NCI-H526 treated with DMSO at 0.1 percent for 48 hours (cell line): ENCODE measurements around the gene MOBP.
"Not testable (repeated sequence)": the region's sequence is repeated elsewhere in the genome, so short reads cannot be mapped to it uniquely, and the experiment has no call there.

ENCODE experiments used
- DNase-seq: peaks from one replicate; lab custom pipeline; 2025; lab: John Stamatoyannopoulos, UW

MOBP gene

GRCh38 chr3:39453134-39453533 is 14.3 kb upstream of the MOBP start:
- DNase-seq = no peak

GRCh38 chr3:39453872-39454271 is 13.6 kb upstream of the MOBP start:
- not testable (repeated sequence) for DNase-seq

DNA sequence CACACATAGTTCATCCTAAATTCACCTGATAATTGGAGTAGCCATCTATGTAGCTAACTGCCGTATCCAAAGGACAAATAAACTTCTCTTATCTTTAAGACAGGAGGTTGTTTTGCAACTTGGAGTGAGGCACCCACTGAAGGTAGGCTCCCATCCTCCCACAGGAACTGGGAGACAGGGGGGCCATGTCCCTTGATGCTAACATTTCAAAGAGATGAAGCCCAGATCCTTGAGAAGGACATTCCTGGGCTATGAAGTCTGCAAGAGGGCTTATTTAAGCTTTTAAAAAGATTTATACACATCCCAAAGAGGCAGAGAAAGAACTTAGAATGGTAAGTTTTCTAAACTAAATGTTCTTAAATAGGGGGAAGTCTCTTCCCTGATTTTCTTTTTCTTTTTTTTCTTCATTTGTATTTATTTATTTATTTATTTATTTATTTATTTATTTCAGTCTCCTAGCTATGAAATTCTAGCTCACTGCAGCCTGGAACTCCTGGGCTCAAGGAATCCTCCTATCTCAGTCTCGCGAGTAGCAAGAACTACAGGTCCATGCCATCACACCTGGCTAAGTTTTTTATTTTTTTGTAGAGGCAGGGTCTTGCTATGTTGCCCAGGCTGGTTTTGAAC is 12.8 kb upstream of the MOBP start:
- no peak for DNase-seq

- no peak for DNase-seq
These were observed 11.3 kb upstream of the MOBP start for GRCh38 chr3:39456159-39456558.

GRCh38 chr3:39457361-39457760 is 10.1 kb upstream of the MOBP start:
- no peak for DNase-seq

- not testable (repeated sequence) for DNase-seq
These were observed 8.9 kb upstream of the MOBP start for GRCh38 chr3:39458579-39458978.

- DNase-seq = peak; percentile 12
These were observed 6.8 kb upstream of the MOBP start for GRCh38 chr3:39460677-39461076.

- DNase-seq = no peak
These were observed 4.2 kb upstream of the MOBP start for GRCh38 chr3:39463269-39463668.

- DNase-seq = no peak
These were observed 492 bp upstream of the MOBP start for GRCh38 chr3:39466988-39467387.

- no peak for DNase-seq
These were observed 592 bp downstream of the MOBP start for GRCh38 chr3:39468108-39468436.

DNA sequence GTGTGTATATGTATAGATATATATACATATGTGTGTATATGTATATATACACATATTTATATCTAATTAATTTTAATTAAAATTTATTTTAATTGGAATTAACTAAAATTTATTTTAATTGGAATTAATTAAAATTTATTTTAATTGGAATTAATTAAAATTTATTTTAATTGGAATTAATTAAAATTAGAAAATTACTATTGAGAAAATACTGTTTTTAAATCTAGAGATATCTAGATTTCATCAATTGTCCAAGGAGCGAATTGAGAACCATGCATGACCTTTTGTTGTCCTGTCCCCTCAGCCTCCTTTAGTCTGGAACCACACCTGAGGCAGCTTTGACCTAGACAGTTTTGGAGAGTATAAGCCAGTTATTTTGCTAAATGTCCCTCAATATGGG is 1.8 kb downstream of the MOBP start:
- DNase-seq = no peak

GRCh38 chr3:39469945-39470344 is 2.5 kb downstream of the MOBP start:
- DNase-seq = no peak

- no peak for DNase-seq
These were observed 4.2 kb downstream of the MOBP start for GRCh38 chr3:39471652-39472051.

GRCh38 chr3:39473452-39474125 is 6.1 kb downstream of the MOBP start:
- no peak for DNase-seq

DNA sequence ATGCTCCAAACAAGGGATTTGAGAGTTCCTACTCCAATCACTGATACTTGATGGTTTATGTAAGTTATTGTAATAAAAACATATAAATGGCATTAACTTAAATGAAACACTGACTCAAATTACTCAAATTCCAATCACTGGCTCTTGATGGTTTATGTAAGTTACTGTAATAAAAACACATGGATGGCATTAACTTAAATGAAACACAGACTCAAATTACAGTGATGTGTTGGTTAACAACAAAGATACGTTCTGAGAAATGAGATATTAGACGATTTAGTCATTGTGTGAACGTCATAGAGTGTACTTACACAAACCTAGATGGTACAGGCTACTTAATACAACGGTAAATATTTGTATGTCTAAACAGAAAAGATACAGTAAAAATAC is 6.6 kb downstream of the MOBP start:
- DNase-seq = no peak

- no peak for DNase-seq
These were observed 9.3 kb downstream of the MOBP start for GRCh38 chr3:39476783-39477182.

- DNase-seq = no peak
These were observed 10.7 kb downstream of the MOBP start for GRCh38 chr3:39478226-39478625.

DNA sequence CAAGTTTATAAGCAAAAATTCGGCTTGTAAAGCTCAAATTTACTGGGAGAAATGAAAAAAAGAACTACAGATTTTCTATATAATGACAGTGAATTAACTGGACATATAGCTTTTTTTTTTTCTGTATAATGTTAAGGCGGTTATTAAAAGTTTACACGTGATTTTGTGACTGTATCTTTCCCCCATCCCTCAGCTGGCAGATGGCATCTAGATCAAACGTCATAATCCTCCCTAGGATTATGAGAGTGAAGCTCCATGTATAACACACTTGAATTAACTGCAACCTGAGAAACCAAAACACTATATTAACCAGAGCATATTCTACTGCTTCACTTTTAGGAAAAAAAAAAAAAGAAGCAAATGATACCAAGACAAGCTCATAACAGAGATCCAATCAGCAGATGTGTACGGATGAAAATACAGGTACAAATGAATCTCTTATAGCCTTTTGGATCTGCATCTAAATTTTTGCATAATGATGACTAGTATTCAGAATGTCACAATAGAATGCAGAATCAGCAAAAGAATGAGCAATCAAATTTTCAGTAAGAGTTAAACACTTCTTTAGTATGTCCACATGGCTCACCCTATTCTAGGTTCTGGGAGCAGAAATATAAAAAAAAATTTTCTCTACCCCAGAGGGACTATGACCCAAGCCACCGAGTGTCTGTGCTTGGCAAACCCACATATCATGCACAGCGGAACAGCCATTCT is 12.4 kb downstream of the MOBP start:
- DNase-seq = no peak

DNA sequence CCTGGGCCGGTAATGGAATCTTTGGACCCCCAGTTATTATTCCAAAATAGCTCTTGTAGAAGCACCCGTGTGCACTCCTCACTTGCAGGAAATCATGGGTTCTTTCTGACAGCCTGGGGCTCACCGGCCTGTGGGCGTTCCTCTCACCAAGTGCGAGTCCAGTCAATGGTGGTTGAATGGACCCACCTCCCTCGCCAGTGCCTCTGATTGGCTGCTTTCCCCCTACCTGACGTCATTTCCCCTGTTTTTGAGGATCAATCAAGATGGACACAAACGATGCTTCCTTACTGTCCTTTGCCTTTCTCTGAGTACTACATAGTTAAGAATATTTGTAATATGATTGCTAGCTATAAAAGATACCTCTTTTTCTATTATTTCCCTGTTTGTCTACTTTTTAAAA is 18.1 kb downstream of the MOBP start:
- no peak for DNase-seq

GRCh38 chr3:39491014-39491413 is 23.5 kb downstream of the MOBP start:
- no peak for DNase-seq

- no peak for DNase-seq
These were observed 24.4 kb downstream of the MOBP start for GRCh38 chr3:39491733-39492350.

DNA sequence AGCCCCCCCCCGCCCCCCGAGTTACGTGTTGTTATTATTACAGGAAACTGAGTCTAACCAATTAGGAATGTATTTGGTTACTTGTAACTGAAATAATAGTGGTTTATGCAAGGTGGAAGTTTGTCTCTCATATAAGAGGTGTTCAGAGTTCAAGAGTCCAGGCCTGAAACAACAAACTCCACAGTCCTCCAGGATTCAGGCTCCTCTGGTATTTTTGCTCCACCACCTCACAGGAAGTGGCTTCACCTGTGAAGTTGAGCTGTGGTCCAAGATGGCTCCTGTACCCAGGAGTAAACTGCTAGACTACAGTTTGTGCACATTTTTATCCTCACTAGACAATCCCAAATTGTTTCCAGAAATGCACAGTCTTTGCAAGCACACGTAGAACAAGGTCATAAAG is 27.3 kb downstream of the MOBP start:
- no peak for DNase-seq

DNA sequence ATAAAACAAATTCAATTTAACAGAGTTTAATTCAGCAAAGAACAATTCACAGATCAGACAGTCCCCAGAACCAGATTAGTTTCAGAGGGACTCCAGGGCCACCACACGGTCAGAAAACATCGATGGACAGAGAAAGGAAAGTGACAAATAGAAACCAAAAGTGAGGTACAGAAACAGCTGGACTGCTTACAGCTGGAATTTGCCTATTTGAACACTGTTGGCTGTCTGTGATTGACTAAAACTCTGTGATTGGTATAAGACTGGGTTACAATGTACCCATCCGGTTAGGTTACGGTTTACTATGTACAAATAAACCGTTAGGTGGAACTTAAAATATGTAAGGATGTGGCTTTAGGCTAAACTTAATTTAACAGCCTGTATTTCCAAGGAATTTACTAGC is 30.3 kb downstream of the MOBP start:
- DNase-seq = no peak
